Choroid plexus epithelial cell (primary cell): ENCODE measurements around the gene LRP2.

ENCODE experiments used
- DNase-seq: peaks from one replicate; pipeline ENCODE4 v3.0.0-alpha.2; 2010; ENCODE audit warnings: low read depth
- H3K4me3 ChIP-seq: 2 replicates; pipeline ENCODE4 v1.5.1; 2011; ENCODE audit warnings: low read depth, mild to moderate bottlenecking, control low read depth, low read length, moderate library complexity
- TF ChIP-seq, protein P1 (sequence below): conservative IDR thresholded peaks from 2 replicates; pipeline ENCODE4 v1.5.1; 2011; ENCODE audit warnings: low read depth, mild to moderate bottlenecking, control low read depth, inconsistent platforms, low read length, moderate library complexity

LRP2 gene

DNA sequence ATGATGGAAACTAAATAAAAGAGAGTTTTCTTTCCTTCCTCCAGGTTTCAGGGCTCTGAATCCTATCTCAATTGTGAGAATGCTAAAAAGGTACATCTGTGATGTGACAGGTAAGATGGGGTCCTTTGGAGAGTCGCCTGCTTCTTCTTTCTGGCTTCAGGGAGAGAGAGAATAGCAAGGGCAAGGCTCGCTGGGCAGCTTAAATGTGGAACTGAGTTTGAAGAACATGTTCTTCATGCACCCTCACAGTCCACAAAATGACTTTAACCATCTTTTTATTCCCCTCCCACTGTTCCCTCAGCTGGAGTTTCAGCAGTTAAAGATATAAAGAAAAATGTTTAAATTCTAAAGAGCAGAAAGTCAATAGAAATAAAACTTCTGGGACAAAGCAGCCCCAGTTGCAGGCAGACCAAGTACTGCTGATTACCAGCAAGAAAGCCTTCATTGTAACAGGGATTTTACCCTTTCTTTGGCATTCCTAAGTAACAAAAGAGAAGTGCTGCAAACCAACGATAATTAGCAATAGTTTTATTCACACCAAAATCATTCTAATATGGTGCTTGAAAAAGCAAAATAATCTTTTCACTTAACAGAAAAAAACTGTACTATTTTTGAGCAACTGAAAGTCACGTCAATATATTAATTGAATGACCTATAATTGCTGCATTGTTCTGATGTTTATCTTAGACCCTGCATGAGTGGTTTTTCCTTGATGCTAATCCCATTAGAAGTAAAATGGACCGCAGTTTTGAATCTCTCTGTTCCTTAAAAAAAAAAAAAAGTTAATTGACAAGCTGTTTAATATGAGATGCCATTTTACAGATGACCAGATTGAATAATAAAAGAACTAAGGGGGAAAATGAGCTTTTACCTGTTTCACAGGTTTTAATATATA is 61.5 kb downstream of the LRP2 start:
- no peak for DNase-seq
- no peak overlapping the region for H3K4me3 ChIP-seq
- TF ChIP-seq, protein P1, sequence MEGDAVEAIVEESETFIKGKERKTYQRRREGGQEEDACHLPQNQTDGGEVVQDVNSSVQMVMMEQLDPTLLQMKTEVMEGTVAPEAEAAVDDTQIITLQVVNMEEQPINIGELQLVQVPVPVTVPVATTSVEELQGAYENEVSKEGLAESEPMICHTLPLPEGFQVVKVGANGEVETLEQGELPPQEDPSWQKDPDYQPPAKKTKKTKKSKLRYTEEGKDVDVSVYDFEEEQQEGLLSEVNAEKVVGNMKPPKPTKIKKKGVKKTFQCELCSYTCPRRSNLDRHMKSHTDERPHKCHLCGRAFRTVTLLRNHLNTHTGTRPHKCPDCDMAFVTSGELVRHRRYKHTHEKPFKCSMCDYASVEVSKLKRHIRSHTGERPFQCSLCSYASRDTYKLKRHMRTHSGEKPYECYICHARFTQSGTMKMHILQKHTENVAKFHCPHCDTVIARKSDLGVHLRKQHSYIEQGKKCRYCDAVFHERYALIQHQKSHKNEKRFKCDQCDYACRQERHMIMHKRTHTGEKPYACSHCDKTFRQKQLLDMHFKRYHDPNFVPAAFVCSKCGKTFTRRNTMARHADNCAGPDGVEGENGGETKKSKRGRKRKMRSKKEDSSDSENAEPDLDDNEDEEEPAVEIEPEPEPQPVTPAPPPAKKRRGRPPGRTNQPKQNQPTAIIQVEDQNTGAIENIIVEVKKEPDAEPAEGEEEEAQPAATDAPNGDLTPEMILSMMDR, result no peak

DNA sequence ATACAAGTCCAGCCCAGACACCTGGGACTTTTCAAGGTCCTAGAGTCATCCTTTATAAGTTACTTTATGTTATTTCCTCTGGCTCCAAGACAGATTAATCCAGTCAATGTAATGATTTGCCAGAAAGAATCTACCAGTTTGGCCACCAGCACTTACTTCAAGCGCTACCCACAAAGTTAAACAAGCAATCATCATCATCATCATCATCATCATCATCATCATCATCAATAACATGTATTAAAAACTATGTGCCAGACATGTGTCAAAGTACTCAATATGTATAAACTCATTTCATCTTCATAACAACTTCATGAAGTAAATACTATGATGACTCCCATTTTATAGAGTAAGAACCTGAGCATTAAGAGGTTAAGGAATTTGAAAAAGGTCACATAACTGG is 64.3 kb downstream of the LRP2 start:
- TF ChIP-seq, protein P1, result no peak
- H3K4me3 ChIP-seq, result no peak overlapping the region
- DNase-seq, result no peak

DNA sequence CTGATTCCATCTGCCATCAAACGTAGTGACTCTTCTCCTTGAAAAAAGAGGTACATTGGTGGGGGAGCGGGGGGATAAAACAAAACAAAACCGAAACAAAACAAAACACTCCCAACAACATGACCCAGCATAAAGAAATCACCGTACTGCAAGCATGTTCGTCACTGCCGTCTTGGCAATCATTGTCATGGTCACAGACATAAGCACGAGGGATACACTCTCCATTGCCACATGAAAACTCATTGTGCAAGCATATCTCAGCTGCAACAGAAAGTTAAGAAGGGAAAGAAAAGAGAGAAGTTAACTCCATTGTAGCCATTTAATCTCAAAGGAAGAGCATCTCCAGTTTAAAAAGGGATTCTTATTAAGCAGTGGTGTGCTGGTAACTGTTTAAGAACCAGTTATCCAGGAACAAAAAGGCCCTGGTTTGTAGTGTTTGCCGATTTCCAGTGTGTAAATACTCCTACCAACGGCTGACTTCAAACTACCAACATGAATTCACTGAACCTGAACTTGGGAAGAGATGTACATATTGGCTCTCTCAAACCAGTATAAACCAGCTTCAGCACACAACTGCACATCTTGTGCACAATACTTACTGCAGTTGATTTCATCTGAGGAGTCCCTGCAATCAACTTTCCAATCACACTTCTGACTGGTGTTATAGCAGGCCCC is 68.2 kb downstream of the LRP2 start:
- TF ChIP-seq, protein P1, result no peak
- DNase-seq, result no peak
- H3K4me3 ChIP-seq, result no peak overlapping the region

DNA sequence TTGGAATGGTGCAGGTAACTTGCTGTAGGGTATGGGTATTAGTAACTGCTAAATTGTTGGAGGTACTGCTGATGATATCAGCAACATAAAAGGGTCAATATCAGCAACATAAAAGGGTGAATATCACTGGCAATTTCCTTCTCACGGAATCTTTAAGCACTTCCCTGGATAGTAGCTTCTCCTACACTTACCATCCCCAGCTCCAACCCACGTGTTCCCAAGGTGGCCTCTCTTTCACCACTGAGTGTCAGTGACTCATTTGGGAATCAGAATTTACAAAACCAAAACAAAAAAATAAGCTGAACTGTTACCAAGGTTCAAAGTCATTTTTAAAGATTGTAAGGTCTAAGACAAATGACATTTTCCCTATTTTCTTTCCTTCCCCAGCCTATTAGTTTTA is 70.8 kb downstream of the LRP2 start:
- TF ChIP-seq, protein P1, result no peak
- H3K4me3 ChIP-seq, result no peak overlapping the region
- DNase-seq, result no peak

DNA sequence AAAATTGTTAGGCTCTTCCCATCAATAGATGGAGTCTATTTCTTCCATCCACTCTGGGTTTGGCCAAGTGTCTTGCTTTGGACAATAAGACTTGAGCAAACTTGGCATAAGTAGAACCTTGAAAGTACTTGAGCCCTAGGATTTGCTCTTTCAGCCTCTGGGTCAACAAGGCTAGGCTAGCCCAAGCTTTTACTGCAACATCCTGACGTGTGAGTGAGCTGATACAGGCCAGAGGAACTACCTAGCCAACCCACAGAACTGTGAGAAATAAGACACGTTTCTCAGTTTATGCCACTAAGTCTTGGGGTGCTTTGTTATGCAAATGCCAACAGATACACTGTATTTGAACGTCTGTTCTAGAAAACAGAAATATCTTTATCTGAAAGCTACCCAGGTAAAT is 71.9 kb downstream of the LRP2 start:
- no peak overlapping the region for H3K4me3 ChIP-seq
- no peak for DNase-seq
- TF ChIP-seq, protein P1, result no peak

DNA sequence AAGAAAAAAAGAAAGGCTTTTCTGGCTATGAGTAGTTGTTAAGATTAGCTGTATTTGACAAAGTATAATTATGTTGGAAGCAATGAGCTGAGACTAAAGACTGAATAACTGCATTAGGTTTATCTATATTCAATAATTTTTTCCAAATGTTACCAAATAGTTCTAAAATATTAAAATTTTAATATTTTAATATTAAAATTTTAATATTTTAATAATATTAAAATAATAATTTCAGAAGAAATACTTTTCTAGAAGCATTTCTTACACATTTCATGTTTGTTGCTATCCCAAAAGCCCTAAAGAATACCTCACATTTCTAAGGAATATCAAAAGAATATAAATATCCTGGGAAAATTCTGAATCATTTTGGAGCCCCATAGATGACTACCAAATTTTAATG is 74.7 kb downstream of the LRP2 start:
- H3K4me3 ChIP-seq, result no peak overlapping the region
- no peak for DNase-seq
- TF ChIP-seq, protein P1, result no peak
